ENCODE data around the gene BAD. TPM values are rescaled to one million over a fixed set of nuclear protein-coding genes. Genes with fewer than 3 reads are reported as not detected.

The BAD gene
- total and polyA plus RNA-seq, 4 experiments from 2014 or later: 23.1 to 70.1 (median 37.2) TPM

DNA sequence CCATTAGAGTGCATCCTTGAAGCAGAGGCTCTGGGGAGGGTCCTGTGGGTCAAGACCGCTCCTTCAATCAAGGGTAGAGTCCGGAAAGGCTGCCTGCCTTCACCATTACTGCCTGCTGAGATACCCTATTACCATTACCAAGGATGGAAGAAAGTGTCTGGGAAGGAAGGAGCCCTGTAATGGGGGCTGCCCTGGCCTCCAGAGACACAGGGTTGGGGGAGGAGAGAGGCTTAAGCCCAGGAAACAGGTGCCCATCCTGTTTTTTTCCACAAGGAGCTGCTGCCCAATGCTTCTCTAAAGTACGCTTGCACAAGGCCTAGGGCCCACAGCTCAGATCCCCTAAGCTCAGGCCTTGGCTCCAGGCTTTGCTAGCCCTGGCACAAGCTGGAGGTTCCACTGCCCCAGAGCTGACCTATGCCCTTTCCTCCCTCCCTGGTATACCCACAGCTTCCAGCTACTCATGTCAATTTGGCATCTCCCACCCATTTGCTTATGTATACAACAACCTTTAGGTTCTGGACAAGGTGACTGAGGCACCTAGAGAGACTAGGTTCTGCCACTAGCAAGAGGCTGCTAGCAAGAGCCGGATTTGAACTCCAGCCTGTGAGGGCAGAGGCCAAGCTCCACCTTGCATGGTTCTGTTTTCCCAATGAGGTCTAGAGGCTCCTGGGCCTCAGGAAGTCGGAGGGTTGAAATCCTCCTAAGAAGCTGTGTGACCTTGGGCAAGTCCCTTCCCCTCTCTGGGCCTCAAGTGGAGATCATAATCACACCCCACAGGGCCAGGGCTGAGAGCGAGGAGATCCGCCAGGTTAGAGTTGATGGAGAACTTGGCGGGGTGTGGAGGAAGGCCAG is 34.7 kb downstream of the BAD start:
- H3K4me3 Mint-ChIP-seq: peak overlapping the region; percentile 15 to 79 (median 46)
- peak overlapping the region in 3 of 7 donors; percentile 1 to 86 (median 10) for H3K27ac Mint-ChIP-seq
- intact Hi-C loops (cut with micrococcal nuclease): loop anchor here (10.0 kb wide), 1 partner anchor 525 kb away; the partner anchor contains the start of gene SF1
- no peak overlapping the region for H3K27ac ChIP-seq (ENCODE audit: low read depth, low read length)
- peaks cover 0 to 2% of the 10 kb centered on the region in 2 donors for H3K36me3 Mint-ChIP-seq
- POLR2A ChIA-PET (ENCODE audit: partially characterized antibody): interaction anchor here (1.1 to 38.9 kb wide), 11 partner anchors 9 to 68 kb away, joined by 3 to 937 read pairs (median 11); partner anchors contain the start of genes BAD, DNAJC4, FERMT3 and FKBP2
- CTCF ChIA-PET (ENCODE audit: partially characterized antibody): interaction anchor here (0.8 to 10.5 kb wide), 19 partner anchors 9 to 105 kb away, joined by 3 to 121 read pairs (median 6); partner anchors contain the start of genes CATSPERZ, DNAJC4, ESRRA and FERMT3
- no peaks in the 10 kb centered on the region for H3K36me3 ChIP-seq (ENCODE audit: insufficient read depth, low read length)
- H3K27me3 Mint-ChIP-seq: no peaks in the 10 kb centered on the region
- no peak overlapping the region for H3K4me3 ChIP-seq (ENCODE audit: low read length in 2 of 2)
- no peaks in the 10 kb centered on the region for H3K9me3 ChIP-seq (ENCODE audit: control insufficient read depth in 1 of 2, low read length in 2 of 2)
- H3K4me1 ChIP-seq (ENCODE audit: insufficient read depth, low read length): peaks cover 54% of the 10 kb centered on the region
- H3K9me3 Mint-ChIP-seq: no peaks in the 10 kb centered on the region
- H3K4me1 Mint-ChIP-seq: peaks cover 8 to 52% (median 25%) of the 10 kb centered on the region in 4 donors
- no peaks in the 10 kb centered on the region for H3K27me3 ChIP-seq (ENCODE audit: insufficient read depth, low read length)
- DNase-seq: no peak

DNA sequence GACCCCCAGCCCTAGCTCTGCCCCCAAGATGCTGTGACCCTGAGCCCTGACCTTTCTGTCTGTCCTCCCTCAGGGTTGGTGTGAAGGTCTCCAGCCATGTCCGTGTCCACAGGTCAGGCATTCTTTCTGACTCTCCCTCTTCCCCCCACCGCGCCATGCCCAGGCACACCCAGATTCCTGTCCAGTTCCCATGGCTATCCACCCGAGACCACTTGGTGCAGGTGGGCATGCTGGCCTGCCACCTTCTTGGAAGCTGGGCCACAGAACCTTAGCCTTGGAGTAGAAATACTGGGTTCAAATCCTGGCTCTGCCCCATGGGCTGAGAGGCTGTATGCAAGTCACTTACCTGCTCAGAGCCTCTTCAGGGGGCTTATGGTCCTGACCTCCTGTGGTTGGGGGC is 35.4 kb downstream of the BAD start:
- intact Hi-C loops (cut with micrococcal nuclease): loop anchor here (10.0 kb wide), 1 partner anchor 526 kb away; the partner anchor contains the start of gene SF1
- POLR2A ChIA-PET (ENCODE audit: partially characterized antibody): interaction anchor here (0.9 to 38.9 kb wide), 7 partner anchors 8 to 55 kb away, joined by 3 to 937 read pairs (median 23); partner anchors contain the start of genes DNAJC4, FERMT3, FKBP2 and VEGFB
- Histone ChIP-seq H3K27me3 (ENCODE audit: insufficient read depth, low read length) (no peaks in the 10 kb centered on the region), H3K36me3 (ENCODE audit: insufficient read depth, low read length) (no peaks in the 10 kb centered on the region), H3K27ac (ENCODE audit: low read depth, low read length) (no peak overlapping the region), H3K9me3 (ENCODE audit: control insufficient read depth in 1 of 2, low read length in 2 of 2) (no peaks in the 10 kb centered on the region), H3K4me3 (ENCODE audit: low read length in 2 of 2) (no peak overlapping the region), H3K4me1 (ENCODE audit: insufficient read depth, low read length) (peaks cover 54% of the 10 kb centered on the region)
- H3K27me3 Mint-ChIP-seq: no peaks in the 10 kb centered on the region
- no peak for DNase-seq
- H3K27ac Mint-ChIP-seq: peak overlapping the region in 1 of 7 donors; percentile 86
- peaks cover 8 to 56% (median 25%) of the 10 kb centered on the region in 4 donors for H3K4me1 Mint-ChIP-seq
- peaks cover 0 to 5% of the 10 kb centered on the region in 2 donors for H3K36me3 Mint-ChIP-seq
- CTCF ChIA-PET (ENCODE audit: partially characterized antibody): interaction anchor here (0.8 to 10.5 kb wide), 9 partner anchors 8 to 54 kb away, joined by 3 to 121 read pairs (median 10); partner anchors contain the start of genes CATSPERZ, DNAJC4, ESRRA and FERMT3
- H3K9me3 Mint-ChIP-seq: no peaks in the 10 kb centered on the region
- H3K4me3 Mint-ChIP-seq: peak overlapping the region in 4 of 8 donors; percentile 21 to 76 (median 45)

DNA sequence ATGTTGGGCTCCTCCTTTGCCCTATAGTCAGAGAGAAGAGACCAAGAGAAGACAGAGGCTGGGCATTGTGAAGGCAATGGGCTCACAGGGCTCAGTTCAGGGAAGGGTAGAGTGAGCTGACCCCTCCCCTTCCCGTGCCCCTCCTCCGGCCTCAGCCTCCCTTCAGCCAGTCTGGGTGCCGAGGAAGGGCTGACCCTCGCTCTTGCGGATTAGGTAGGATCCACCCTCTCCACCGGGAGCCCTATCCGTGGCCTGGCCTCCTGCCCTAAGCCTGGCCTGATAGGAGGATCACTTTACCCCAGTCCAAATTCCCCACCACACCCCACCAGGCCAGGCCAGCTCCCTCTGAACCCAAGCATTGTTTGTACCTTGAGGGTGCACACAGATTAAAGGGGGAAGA is 35.9 kb downstream of the BAD start:
- Mint-ChIP-seq H3K36me3 (peaks cover 0 to 7% of the 10 kb centered on the region in 2 donors), H3K4me3 (peak overlapping the region in 4 of 8 donors; percentile 57 to 82 (median 74)), H3K27ac (peak overlapping the region in 2 of 7 donors; percentile 86 to 88), H3K27me3 (no peaks in the 10 kb centered on the region), H3K9me3 (no peaks in the 10 kb centered on the region), H3K4me1 (peaks cover 7 to 60% (median 27%) of the 10 kb centered on the region in 4 donors)
- H3K9me3 ChIP-seq (ENCODE audit: control insufficient read depth in 1 of 2, low read length in 2 of 2): no peaks in the 10 kb centered on the region
- H3K36me3 ChIP-seq (ENCODE audit: insufficient read depth, low read length): no peaks in the 10 kb centered on the region
- no peak overlapping the region for H3K27ac ChIP-seq (ENCODE audit: low read depth, low read length)
- H3K4me3 ChIP-seq (ENCODE audit: low read length in 2 of 2): no peak overlapping the region
- CTCF ChIA-PET (ENCODE audit: partially characterized antibody): interaction anchor here (1.4 to 10.5 kb wide), 3 partner anchors 30 to 55 kb away, joined by 4 to 121 read pairs (median 78); partner anchors contain the start of genes CATSPERZ, ESRRA and FERMT3
- peaks cover 54% of the 10 kb centered on the region for H3K4me1 ChIP-seq (ENCODE audit: insufficient read depth, low read length)
- intact Hi-C loops (cut with micrococcal nuclease): loop anchor here (10.0 kb wide), 1 partner anchor 526 kb away; the partner anchor contains the start of gene SF1
- POLR2A ChIA-PET (ENCODE audit: partially characterized antibody): interaction anchor here (0.9 to 38.9 kb wide), 6 partner anchors 8 to 53 kb away, joined by 3 to 937 read pairs (median 79); partner anchors contain the start of genes DNAJC4, FERMT3 and VEGFB
- H3K27me3 ChIP-seq (ENCODE audit: insufficient read depth, low read length): no peaks in the 10 kb centered on the region
- no peak for DNase-seq

DNA sequence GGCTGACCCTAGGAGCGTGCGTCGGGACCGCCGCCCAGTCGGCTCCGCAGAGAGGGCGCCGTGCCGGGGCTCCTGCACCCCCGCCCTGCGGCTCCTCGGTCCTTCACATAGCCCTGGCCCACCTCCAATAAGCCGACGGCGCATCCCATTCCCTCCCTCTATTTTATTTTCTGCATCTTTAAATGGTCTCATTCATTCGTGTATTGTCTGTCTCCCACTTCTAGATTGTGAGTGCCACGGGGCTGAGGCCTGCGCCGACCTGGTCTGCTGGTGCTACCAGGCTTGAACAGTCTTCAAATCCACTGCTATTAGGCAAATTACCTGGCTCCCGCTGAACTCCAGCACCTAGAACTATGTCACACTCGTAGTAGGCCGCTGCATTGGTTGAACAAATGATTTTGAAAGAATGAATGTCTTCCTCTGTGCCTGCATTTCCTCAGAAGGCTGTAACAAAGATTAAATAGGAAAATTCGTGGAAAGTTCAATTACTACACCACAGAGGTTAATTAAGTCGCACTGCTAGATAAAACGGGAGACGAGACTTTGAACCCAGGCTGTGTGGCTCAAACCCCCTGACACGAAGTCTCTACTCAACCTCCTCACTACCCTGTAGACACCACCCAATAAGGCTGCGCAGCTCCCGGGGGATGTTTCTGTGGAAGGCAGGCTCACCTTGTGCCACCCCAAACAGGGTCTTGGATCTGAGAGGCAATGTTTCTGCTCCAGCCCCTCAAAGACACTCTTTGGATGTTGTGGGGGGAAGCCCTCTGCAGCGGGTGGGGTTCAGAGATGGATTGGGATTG is 36.5 kb downstream of the BAD start:
- peaks cover 53% of the 10 kb centered on the region for H3K4me1 ChIP-seq (ENCODE audit: insufficient read depth, low read length)
- H3K27me3 Mint-ChIP-seq: no peaks in the 10 kb centered on the region
- H3K9me3 Mint-ChIP-seq: no peaks in the 10 kb centered on the region
- peak overlapping the region; percentile 2 to 93 (median 88) for H3K27ac Mint-ChIP-seq
- H3K27ac ChIP-seq (ENCODE audit: low read depth, low read length): no peak overlapping the region
- peak overlapping the region in 1 of 2 donors; percentile 98 for H3K4me3 ChIP-seq (ENCODE audit: low read length in 2 of 2)
- peaks cover 0 to 11% of the 10 kb centered on the region in 2 donors for H3K36me3 Mint-ChIP-seq
- no peak for DNase-seq
- peak overlapping the region; percentile 69 to 82 (median 76) for H3K4me3 Mint-ChIP-seq
- H3K4me1 Mint-ChIP-seq: peaks cover 10 to 65% (median 30%) of the 10 kb centered on the region in 4 donors
- no peaks in the 10 kb centered on the region for H3K36me3 ChIP-seq (ENCODE audit: insufficient read depth, low read length)
- POLR2A ChIA-PET (ENCODE audit: partially characterized antibody): interaction anchor here (1.2 to 38.9 kb wide), 11 partner anchors 9 to 70 kb away, joined by 3 to 937 read pairs (median 23); partner anchors contain the start of genes BAD, CATSPERZ, DNAJC4 and FERMT3
- no peaks in the 10 kb centered on the region for H3K9me3 ChIP-seq (ENCODE audit: control insufficient read depth in 1 of 2, low read length in 2 of 2)
- CTCF ChIA-PET (ENCODE audit: partially characterized antibody): interaction anchor here (8.4 to 10.5 kb wide), 2 partner anchors 42 to 56 kb away, joined by 78 to 121 read pairs; partner anchors contain the start of genes CATSPERZ, ESRRA and FERMT3
- intact Hi-C loops (cut with micrococcal nuclease): loop anchor here (1.0 to 10.0 kb wide), 2 partner anchors 21 to 527 kb away; partner anchors contain the start of gene SF1
- no peaks in the 10 kb centered on the region for H3K27me3 ChIP-seq (ENCODE audit: insufficient read depth, low read length)

DNA sequence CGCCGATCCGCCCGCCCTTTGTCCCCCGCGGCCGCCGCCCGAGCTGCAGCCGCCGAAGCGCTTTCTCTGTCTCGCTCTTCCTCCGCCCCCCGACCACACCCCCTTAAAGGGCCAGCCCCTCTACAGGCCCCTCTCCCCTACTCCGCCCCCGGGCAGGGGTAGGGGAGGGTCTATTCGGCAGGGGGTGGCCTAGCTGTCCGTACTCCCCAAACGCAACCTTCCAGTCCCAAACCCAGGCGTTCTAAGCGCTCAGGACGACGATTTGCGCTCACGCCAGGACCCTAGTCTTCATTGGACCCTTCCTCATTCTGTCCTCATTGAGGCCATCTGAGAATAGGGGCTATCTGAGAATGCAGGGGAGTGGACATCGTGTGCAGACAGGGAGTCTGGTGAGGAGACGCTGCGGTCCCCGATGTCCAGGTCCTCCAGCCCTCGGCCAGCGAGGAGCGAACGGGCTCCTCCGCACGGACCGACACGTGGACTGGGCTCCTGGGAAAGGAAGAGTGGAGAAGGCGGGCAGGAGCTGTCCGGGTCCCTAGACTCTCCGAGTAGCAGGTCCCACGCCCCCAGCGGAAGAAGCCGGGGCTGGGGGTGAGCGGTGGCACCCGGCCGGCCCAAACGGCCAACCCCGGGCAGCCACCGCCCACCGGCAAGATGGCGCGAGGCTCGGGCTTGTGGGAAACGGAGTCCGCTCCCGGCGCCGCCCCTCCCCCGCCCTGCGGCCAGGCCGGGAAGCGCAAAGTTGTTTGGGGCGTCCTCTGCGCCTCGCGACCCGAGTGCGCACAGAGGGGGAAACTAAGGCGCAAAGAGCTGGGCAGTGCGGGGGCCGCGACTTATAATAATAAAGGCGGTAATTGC is 37.4 kb downstream of the BAD start, which contains the start of gene PPP1R14B:
Gene PPP1R14B (minus strand): TSS at position 73 of the 858 bp plus-strand sequence. CDS start 270 bp downstream, outside the sequence.
- H3K4me3 Mint-ChIP-seq: peak within 1 kb of the TSS; percentile 83 to 92 (median 88)
- peaks cover 0 to 12% of the 10 kb centered on the region in 2 donors for H3K36me3 Mint-ChIP-seq
- no peaks in the 10 kb centered on the region for H3K9me3 Mint-ChIP-seq
- H3K27ac Mint-ChIP-seq: peak within 1 kb of the TSS; percentile 77 to 94 (median 92)
- no peaks in the 10 kb centered on the region for H3K27me3 Mint-ChIP-seq
- peak; percentile 72 to 82 (median 74) for DNase-seq
- H3K4me3 ChIP-seq (ENCODE audit: low read length in 2 of 2): peak within 1 kb of the TSS; percentile 95 to 98
- intact Hi-C loops (cut with micrococcal nuclease): loop anchor here (1.0 to 10.0 kb wide), 5 partner anchors 22 to 528 kb away; partner anchors contain the start of genes ESRRA, GPR137 and SF1
- peaks cover 10 to 70% (median 32%) of the 10 kb centered on the region in 4 donors for H3K4me1 Mint-ChIP-seq
- ChIA-PET CTCF (ENCODE audit: partially characterized antibody) (interaction anchor here (0.7 to 10.5 kb wide), 4 partner anchors 25 to 70 kb away, joined by 3 to 121 read pairs (median 42); partner anchors contain the start of genes CATSPERZ, ESRRA, FERMT3 and PRDX5), POLR2A (ENCODE audit: partially characterized antibody) (interaction anchor here (0.8 to 38.9 kb wide), 16 partner anchors 8 to 81 kb away, joined by 3 to 937 read pairs (median 16); partner anchors contain the start of genes BAD, CATSPERZ, DNAJC4 and ESRRA)
- H3K27me3 ChIP-seq (ENCODE audit: insufficient read depth, low read length): no peaks in the 10 kb centered on the region
- peak within 1 kb of the TSS; percentile 63 for H3K27ac ChIP-seq (ENCODE audit: low read depth, low read length)
- H3K9me3 ChIP-seq (ENCODE audit: control insufficient read depth in 1 of 2, low read length in 2 of 2): no peaks in the 10 kb centered on the region
- peaks cover 55% of the 10 kb centered on the region for H3K4me1 ChIP-seq (ENCODE audit: insufficient read depth, low read length)
- H3K36me3 ChIP-seq (ENCODE audit: insufficient read depth, low read length): no peaks in the 10 kb centered on the region

All from CD4-positive, alpha-beta memory T cell (primary cell).